Measurements from ENCODE around the gene ABL1.

DNA sequence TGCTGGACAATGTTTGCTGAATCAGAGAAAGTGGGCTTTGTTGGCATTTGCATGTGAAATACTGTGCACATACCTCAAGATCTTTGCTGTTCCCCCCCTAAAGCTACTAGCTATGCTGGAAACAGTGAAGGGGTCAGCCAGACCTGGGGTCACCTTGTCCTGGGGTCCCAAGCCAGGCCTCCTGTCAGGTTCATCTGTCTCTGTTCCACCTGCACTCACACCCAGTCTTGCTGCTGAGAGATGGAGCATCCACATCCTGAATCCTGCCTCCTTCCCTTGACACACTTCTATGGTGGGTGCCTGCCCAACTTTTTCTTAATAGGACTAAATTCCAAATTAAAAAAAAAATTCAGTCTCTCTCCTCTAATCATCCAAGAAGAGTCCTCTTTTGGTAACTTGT lies 4.0 kb upstream of the ABL1 start:
- no peak for TF ChIP-seq POLR2AphosphoS5 (IDR thresholded peaks at IDR 0.05; ENCODE audit: low read depth, low read length)
- TF ChIP-seq SIN3A (IDR thresholded peaks at IDR 0.05; ENCODE audit: borderline replicate concordance, insufficient read depth, low read length), result no peak

Measured in PFSK-1 (cell line).